HG02759 (cell line): ENCODE data around the gene BRD4.

Experiments used
- ATAC-seq: cut with Tn5 transposase; IDR thresholded peaks from one replicate; pipeline ENCODE4 v1.9.1; 2021; ENCODE audit warnings: mild to moderate bottlenecking, moderate library complexity; ENCODE audit not compliant: unreplicated experiment

Gene BRD4

GRCh38 chr19:15317392-15318071 is 14.8 kb downstream of the BRD4 start:
- ATAC-seq, result no peak

GRCh38 chr19:15316498-15316897 is 15.8 kb downstream of the BRD4 start:
- ATAC-seq, result no peak

- no peak for ATAC-seq
Observed at GRCh38 chr19:15315101-15315500, 17.2 kb downstream of the BRD4 start.

- no peak for ATAC-seq
Observed at GRCh38 chr19:15313649-15314279, 18.6 kb downstream of the BRD4 start.

GRCh38 chr19:15307169-15307568 is 25.2 kb downstream of the BRD4 start:
- ATAC-seq, result no peak

- no peak for ATAC-seq
Observed at GRCh38 chr19:15305582-15306334, 26.6 kb downstream of the BRD4 start.

- no peak for ATAC-seq
Observed at GRCh38 chr19:15304140-15304705, 28.1 kb downstream of the BRD4 start.

- ATAC-seq, result no peak
Observed at GRCh38 chr19:15303105-15303780, 29.1 kb downstream of the BRD4 start.

GRCh38 chr19:15300533-15301197 is 31.7 kb downstream of the BRD4 start:
- no peak for ATAC-seq

- no peak for ATAC-seq
Observed at GRCh38 chr19:15299568-15300409, 32.5 kb downstream of the BRD4 start.

- ATAC-seq, result no peak
Observed at GRCh38 chr19:15298847-15299567, 33.3 kb downstream of the BRD4 start.

- ATAC-seq, result no peak
Observed at GRCh38 chr19:15297416-15298224, 34.7 kb downstream of the BRD4 start.

GRCh38 chr19:15296841-15297415 is 35.4 kb downstream of the BRD4 start:
- no peak for ATAC-seq

- no peak for ATAC-seq
Observed at GRCh38 chr19:15296353-15296752, 36.0 kb downstream of the BRD4 start.

GRCh38 chr19:15294561-15294990 is 37.8 kb downstream of the BRD4 start:
- ATAC-seq, result no peak

- ATAC-seq, result no peak
Observed at GRCh38 chr19:15293781-15294491, 38.4 kb downstream of the BRD4 start.
